GM12891 (cell line): ENCODE measurements around the gene UBE2U.

Source experiments
- PAX5 ChIP-seq: IDR thresholded peaks from 2 replicates; pipeline ENCODE4 v1.6.1; 2011; ENCODE audit warnings: low read length, moderate library complexity, mild to moderate bottlenecking; ENCODE audit not compliant: insufficient read depth, severe bottlenecking
- POLR2A ChIP-seq: IDR thresholded peaks from 2 replicates; pipeline ENCODE4 v1.6.1; 2011; ENCODE audit warnings: low read depth, low read length, control low read depth
- SPI1 ChIP-seq: IDR thresholded peaks from 2 replicates; pipeline ENCODE4 v1.6.1; 2011; ENCODE audit warnings: low read depth, low read length, control low read depth

GRCh38 chr1:64229307-64229706 lies 25.9 kb downstream of the UBE2U start:
- TF ChIP-seq POLR2A (no peak), PAX5 (no peak), SPI1 (no peak)
